Naive B cell (primary cell): ENCODE results near the gene ARHGEF12. TPM values are rescaled to one million over a fixed set of nuclear protein-coding genes. Genes with fewer than 3 reads are reported as not detected.

ENCODE experiments used
- ATAC-seq, 2 donors: fragments of 150-1000 bp; cut with Tn5 transposase; 2 replicates each; pipeline ENCODE4 v1.10.0; 2021; ENCODE audit warnings: low read depth in 2 of 2, mild to moderate bottlenecking in 2 of 2, moderate library complexity in 2 of 2
- DNase-seq: peaks from one replicate; pipeline ENCODE4 v3.0.0; 2022
- H3K27ac Mint-ChIP-seq, 6 donors: one replicate each; pipeline ENCODE4 v1.8.0; 2020 to 2022; ENCODE audit warnings: mild to moderate bottlenecking in 6 of 6, mixed read lengths in 6 of 6, moderate library complexity in 5 of 6, inconsistent platforms in 2 of 6
- H3K27me3 Mint-ChIP-seq, 3 donors: one replicate each; pipeline ENCODE4 v1.8.0; 2021 to 2022; ENCODE audit warnings: mixed read lengths in 3 of 3, mild to moderate bottlenecking in 1 of 3
- H3K36me3 Mint-ChIP-seq, 2 donors: one replicate each; pipeline ENCODE4 v1.8.0; 2020 to 2022; ENCODE audit warnings: mixed read lengths in 2 of 2, inconsistent platforms in 1 of 2, mild to moderate bottlenecking in 1 of 2
- H3K4me1 Mint-ChIP-seq, 3 donors: one replicate each; pipeline ENCODE4 v1.8.0; 2020 to 2022; ENCODE audit warnings: mixed read lengths in 3 of 3, inconsistent platforms in 1 of 3, mild to moderate bottlenecking in 1 of 3, moderate library complexity in 1 of 3
- H3K4me3 Mint-ChIP-seq, 8 donors: one replicate each; pipeline ENCODE4 v1.8.0; 2020 to 2022; ENCODE audit warnings: mild to moderate bottlenecking in 8 of 8, mixed read lengths in 8 of 8, moderate library complexity in 8 of 8, inconsistent platforms in 2 of 8
- H3K9me3 Mint-ChIP-seq, 7 donors: one replicate each; pipeline ENCODE4 v1.8.0; 2020 to 2022; ENCODE audit warnings: mixed read lengths in 7 of 7, mild to moderate bottlenecking in 5 of 7, inconsistent platforms in 2 of 7, moderate library complexity in 1 of 7
- polyA plus RNA-seq, 6 donors: library from polyadenylated mRNA; unstranded; fragments of 300-500 nt; fragmentation: Illumina TruSeq; gene quantifications; one replicate each; pipeline ENCODE4 v1.2.3, GENCODE V29; 2021; ENCODE audit warnings: low read depth in 6 of 6

ARHGEF12 gene
- polyA plus RNA-seq, 6 donors from 2014 or later = 2.3 to 4.3 (median 3.6) TPM; not detected in 1

- no peak overlapping the region for H3K27ac Mint-ChIP-seq
- H3K4me1 Mint-ChIP-seq = peaks cover 3 to 5% (median 4%) of the 10 kb centered on the region in 3 donors
- ATAC-seq (no peak), DNase-seq (no peak)
- H3K4me3 Mint-ChIP-seq = no peak overlapping the region
- peaks cover 0 to 7% (median 7%) of the 10 kb centered on the region in 3 donors for H3K27me3 Mint-ChIP-seq
- no peaks in the 10 kb centered on the region for H3K9me3 Mint-ChIP-seq
- no peaks in the 10 kb centered on the region for H3K36me3 Mint-ChIP-seq
Measured at GRCh38 chr11:120401506-120401905, 65.3 kb downstream of the ARHGEF12 start.

- no peak for DNase-seq
- no peaks in the 10 kb centered on the region for H3K36me3 Mint-ChIP-seq
- no peaks in the 10 kb centered on the region for H3K9me3 Mint-ChIP-seq
- peaks cover 0 to 7% (median 7%) of the 10 kb centered on the region in 3 donors for H3K27me3 Mint-ChIP-seq
- H3K4me1 Mint-ChIP-seq = peaks cover 3 to 5% (median 4%) of the 10 kb centered on the region in 3 donors
- no peak for ATAC-seq
- no peak overlapping the region for H3K27ac Mint-ChIP-seq
- no peak overlapping the region for H3K4me3 Mint-ChIP-seq
Measured at GRCh38 chr11:120403966-120404365, 67.8 kb downstream of the ARHGEF12 start.

GRCh38 chr11:120404495-120404894 lies 68.3 kb downstream of the ARHGEF12 start:
- no peak overlapping the region for H3K27ac Mint-ChIP-seq
- DNase-seq (no peak), ATAC-seq (no peak)
- no peaks in the 10 kb centered on the region for H3K36me3 Mint-ChIP-seq
- H3K4me3 Mint-ChIP-seq = no peak overlapping the region
- peaks cover 3 to 5% (median 4%) of the 10 kb centered on the region in 3 donors for H3K4me1 Mint-ChIP-seq
- H3K9me3 Mint-ChIP-seq = no peaks in the 10 kb centered on the region
- H3K27me3 Mint-ChIP-seq = peaks cover 0 to 7% (median 7%) of the 10 kb centered on the region in 3 donors

- Mint-ChIP-seq H3K27me3 (peaks cover 0 to 4% (median 0%) of the 10 kb centered on the region in 3 donors), H3K36me3 (peaks cover 6 to 9% of the 10 kb centered on the region in 2 donors), H3K4me3 (no peak overlapping the region), H3K27ac (no peak overlapping the region), H3K9me3 (no peaks in the 10 kb centered on the region), H3K4me1 (no peaks in the 10 kb centered on the region)
- no peak for DNase-seq
- ATAC-seq = no peak
Measured at GRCh38 chr11:120409655-120410054, 73.4 kb downstream of the ARHGEF12 start.

GRCh38 chr11:120410622-120411380 lies 74.6 kb downstream of the ARHGEF12 start:
- H3K27ac Mint-ChIP-seq = no peak overlapping the region
- DNase-seq = no peak
- no peak overlapping the region for H3K4me3 Mint-ChIP-seq
- H3K9me3 Mint-ChIP-seq = no peaks in the 10 kb centered on the region
- ATAC-seq = no peak
- H3K4me1 Mint-ChIP-seq = no peaks in the 10 kb centered on the region
- no peaks in the 10 kb centered on the region for H3K27me3 Mint-ChIP-seq
- peaks cover 6 to 9% of the 10 kb centered on the region in 2 donors for H3K36me3 Mint-ChIP-seq

- Mint-ChIP-seq H3K27ac (no peak overlapping the region), H3K27me3 (no peaks in the 10 kb centered on the region)
Measured at GRCh38 chr11:120413480-120413879, 77.3 kb downstream of the ARHGEF12 start.

GRCh38 chr11:120420572-120420971 lies 84.4 kb downstream of the ARHGEF12 start:
- Mint-ChIP-seq H3K4me3 (no peak overlapping the region), H3K4me1 (peaks cover 0 to 12% (median 10%) of the 10 kb centered on the region in 3 donors), H3K36me3 (peaks cover 10 to 20% of the 10 kb centered on the region in 2 donors), H3K27ac (no peak overlapping the region), H3K9me3 (no peaks in the 10 kb centered on the region), H3K27me3 (no peaks in the 10 kb centered on the region)
- DNase-seq (no peak), ATAC-seq (no peak)

More at GRCh38 chr11:120413480-120413879, 77.3 kb downstream of the ARHGEF12 start:
- no peak for DNase-seq
- Mint-ChIP-seq H3K4me3 (no peak overlapping the region), H3K9me3 (no peaks in the 10 kb centered on the region), H3K36me3 (peaks cover 9 to 10% of the 10 kb centered on the region in 2 donors), H3K4me1 (no peaks in the 10 kb centered on the region)
- no peak for ATAC-seq

- ATAC-seq (no peak), DNase-seq (no peak)
- Mint-ChIP-seq H3K36me3 (peaks cover 6 to 16% of the 10 kb centered on the region in 2 donors), H3K4me1 (peaks cover 0 to 12% (median 10%) of the 10 kb centered on the region in 3 donors), H3K9me3 (no peaks in the 10 kb centered on the region), H3K4me3 (peak overlapping the region in 1 of 8 donors; percentile 54), H3K27ac (peak overlapping the region in 1 of 6 donors; percentile 38), H3K27me3 (no peaks in the 10 kb centered on the region)
Measured at GRCh38 chr11:120424185-120424969, 88.2 kb downstream of the ARHGEF12 start.

- Mint-ChIP-seq H3K9me3 (no peaks in the 10 kb centered on the region), H3K4me1 (peaks cover 0 to 12% (median 10%) of the 10 kb centered on the region in 3 donors), H3K36me3 (peaks cover 6 to 10% of the 10 kb centered on the region in 2 donors), H3K27ac (peak overlapping the region in 2 of 6 donors; percentile 38 to 42), H3K27me3 (no peaks in the 10 kb centered on the region), H3K4me3 (peak overlapping the region in 3 of 8 donors; percentile 12 to 74 (median 24))
- DNase-seq (no peak), ATAC-seq (no peak)
Measured at GRCh38 chr11:120424970-120425332, 88.7 kb downstream of the ARHGEF12 start.

- H3K27me3 Mint-ChIP-seq = no peaks in the 10 kb centered on the region
- DNase-seq (no peak), ATAC-seq (no peak)
- H3K27ac Mint-ChIP-seq = peak overlapping the region in 4 of 6 donors; percentile 12 to 73 (median 48)
- H3K9me3 Mint-ChIP-seq = no peaks in the 10 kb centered on the region
- H3K4me3 Mint-ChIP-seq = peak overlapping the region in 4 of 8 donors; percentile 12 to 74 (median 43)
- peaks cover 4% of the 10 kb centered on the region in 2 donors for H3K36me3 Mint-ChIP-seq
- peaks cover 0 to 12% (median 10%) of the 10 kb centered on the region in 3 donors for H3K4me1 Mint-ChIP-seq
Measured at GRCh38 chr11:120425527-120425926, 89.3 kb downstream of the ARHGEF12 start.

- Mint-ChIP-seq H3K4me1 (peaks cover 0 to 4% (median 4%) of the 10 kb centered on the region in 3 donors), H3K36me3 (peaks cover 5 to 7% of the 10 kb centered on the region in 2 donors), H3K4me3 (no peak overlapping the region), H3K27me3 (no peaks in the 10 kb centered on the region), H3K9me3 (no peaks in the 10 kb centered on the region), H3K27ac (no peak overlapping the region)
- DNase-seq (no peak), ATAC-seq (no peak)
Measured at GRCh38 chr11:120430146-120430545, 93.9 kb downstream of the ARHGEF12 start.

GRCh38 chr11:120431633-120432032 lies 95.4 kb downstream of the ARHGEF12 start:
- Mint-ChIP-seq H3K4me1 (no peaks in the 10 kb centered on the region), H3K27ac (peak overlapping the region in 1 of 6 donors; percentile 44), H3K4me3 (no peak overlapping the region), H3K36me3 (peaks cover 7 to 9% of the 10 kb centered on the region in 2 donors), H3K27me3 (no peaks in the 10 kb centered on the region), H3K9me3 (no peaks in the 10 kb centered on the region)
- no peak for DNase-seq
- no peak for ATAC-seq

- no peaks in the 10 kb centered on the region for H3K4me1 Mint-ChIP-seq
- DNase-seq = no peak
- H3K27ac Mint-ChIP-seq = peak overlapping the region in 1 of 6 donors; percentile 44
- no peaks in the 10 kb centered on the region for H3K9me3 Mint-ChIP-seq
- no peak for ATAC-seq
- peaks cover 7 to 13% of the 10 kb centered on the region in 2 donors for H3K36me3 Mint-ChIP-seq
- H3K4me3 Mint-ChIP-seq = no peak overlapping the region
- no peaks in the 10 kb centered on the region for H3K27me3 Mint-ChIP-seq
Measured at GRCh38 chr11:120432056-120433018, 96.1 kb downstream of the ARHGEF12 start.
